ENCODE measurements around the gene MAP3K5.

The MAP3K5 gene

DNA sequence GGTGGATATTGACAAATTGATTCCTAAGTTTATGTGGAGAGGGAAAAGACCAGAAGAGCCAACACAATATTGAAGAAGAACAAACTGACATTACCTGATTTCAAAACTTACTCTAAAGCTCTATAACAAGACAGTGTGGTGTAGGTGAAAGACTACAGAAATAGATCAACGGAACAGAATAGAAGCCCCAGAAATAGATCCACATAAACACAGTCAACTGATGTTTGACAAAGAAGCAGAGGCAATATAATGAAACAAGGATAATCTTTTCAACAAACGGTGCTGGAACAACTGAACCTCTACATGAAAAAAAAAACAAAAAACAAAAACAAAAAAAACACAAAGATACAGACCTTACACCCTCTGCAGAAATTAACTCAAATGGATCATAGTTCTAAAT, 50.2 kb downstream of the MAP3K5 start:
- no peak for DNase-seq

DNA sequence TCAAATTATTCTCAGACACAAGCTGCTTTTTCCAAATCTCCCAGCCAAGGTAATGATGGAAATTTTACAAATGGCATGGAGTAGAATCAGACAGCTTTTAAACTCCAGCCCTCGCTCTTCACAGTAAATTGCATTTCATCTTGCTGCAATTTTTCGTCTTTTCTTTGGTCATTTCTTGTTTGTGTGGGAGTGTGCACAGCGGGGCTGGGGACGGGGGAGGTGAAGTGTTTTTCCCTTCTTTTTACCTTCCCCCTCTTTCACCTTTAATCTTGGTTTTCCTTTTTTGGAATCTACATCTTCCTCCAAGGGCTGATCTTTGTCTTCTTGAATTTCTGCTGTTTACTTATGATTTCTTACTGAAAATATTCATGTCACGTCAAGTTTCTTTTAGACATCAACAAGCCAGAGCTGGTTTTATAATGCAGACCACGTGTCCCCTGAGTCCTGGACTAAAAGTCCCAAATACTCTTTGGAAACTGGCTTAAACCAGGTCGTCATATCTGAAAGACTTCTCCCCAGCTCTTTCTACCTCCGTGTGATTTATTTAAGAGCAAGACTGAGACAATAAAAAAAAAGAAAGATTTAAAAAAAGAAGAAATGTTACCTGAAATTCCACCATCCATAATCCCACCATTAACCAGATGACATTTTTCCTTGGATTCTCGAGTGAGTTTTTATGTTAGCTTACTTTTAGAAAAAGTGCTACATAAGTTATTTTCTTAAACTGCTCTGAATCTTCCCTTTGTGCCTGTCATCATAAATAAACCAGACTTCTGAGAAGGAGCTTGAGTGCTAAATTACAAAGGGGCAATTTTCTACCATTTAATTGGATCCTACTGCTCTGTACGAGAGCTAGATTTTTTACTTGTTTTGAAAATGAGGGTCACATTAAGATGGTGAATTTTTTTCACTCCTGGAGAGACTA, 52.0 kb downstream of the MAP3K5 start:
- DNase-seq: no peak

DNA sequence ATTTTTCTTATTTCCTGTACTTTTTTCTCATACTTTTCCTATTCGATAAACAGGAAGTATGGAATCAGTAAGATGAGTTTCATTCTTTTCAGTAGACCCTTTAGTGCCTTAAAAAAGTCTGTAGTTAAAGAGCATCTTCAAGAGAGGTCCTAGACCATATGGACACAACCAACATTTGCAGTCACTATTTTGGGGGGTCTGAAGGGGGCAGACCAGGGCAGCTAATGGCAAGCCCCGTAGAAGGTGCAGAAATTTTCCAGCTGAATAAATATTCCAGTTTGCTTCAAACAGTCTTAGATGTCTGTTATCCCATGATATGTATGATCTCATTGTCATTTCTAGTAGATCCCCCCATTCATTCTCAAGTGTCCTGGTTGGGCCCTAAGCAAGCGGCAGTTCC, 52.8 kb downstream of the MAP3K5 start:
- DNase-seq: no peak

DNA sequence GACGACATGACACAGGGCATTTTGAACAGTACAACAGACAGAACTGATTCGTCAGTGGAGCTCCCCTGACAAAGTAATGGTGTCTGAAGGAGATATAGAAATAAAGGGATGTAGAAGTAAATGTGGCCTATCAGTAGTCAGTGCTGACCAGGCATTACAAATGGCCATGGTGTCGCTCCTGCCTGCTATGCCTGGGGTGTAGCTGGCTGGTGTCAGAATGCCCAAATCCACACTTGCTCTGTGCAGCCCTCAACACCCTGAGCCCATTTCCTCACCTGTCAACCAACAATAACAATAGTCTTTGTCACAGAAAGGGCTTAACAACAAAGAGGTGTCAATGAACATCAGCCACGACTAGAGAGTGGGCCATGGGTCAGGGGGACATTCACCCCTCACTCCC, 53.2 kb downstream of the MAP3K5 start:
- DNase-seq: no peak

DNA sequence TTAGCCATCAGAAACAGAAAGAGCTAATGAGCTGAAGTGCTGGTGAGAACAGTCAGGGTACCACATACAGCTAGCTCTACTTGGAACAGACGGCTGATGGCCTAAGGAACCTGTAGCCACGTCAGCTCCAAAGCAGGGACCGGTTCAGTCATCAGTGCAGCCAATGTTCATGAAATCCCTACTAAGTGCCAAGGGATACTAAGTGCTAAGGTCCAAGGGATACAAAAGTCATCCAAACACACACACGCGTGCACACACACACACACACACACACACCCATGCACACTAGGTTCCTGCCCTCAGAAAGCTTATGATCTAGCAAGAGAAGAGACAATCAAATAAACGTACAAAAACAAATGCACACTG, 53.6 kb downstream of the MAP3K5 start:
- DNase-seq: no peak

DNA sequence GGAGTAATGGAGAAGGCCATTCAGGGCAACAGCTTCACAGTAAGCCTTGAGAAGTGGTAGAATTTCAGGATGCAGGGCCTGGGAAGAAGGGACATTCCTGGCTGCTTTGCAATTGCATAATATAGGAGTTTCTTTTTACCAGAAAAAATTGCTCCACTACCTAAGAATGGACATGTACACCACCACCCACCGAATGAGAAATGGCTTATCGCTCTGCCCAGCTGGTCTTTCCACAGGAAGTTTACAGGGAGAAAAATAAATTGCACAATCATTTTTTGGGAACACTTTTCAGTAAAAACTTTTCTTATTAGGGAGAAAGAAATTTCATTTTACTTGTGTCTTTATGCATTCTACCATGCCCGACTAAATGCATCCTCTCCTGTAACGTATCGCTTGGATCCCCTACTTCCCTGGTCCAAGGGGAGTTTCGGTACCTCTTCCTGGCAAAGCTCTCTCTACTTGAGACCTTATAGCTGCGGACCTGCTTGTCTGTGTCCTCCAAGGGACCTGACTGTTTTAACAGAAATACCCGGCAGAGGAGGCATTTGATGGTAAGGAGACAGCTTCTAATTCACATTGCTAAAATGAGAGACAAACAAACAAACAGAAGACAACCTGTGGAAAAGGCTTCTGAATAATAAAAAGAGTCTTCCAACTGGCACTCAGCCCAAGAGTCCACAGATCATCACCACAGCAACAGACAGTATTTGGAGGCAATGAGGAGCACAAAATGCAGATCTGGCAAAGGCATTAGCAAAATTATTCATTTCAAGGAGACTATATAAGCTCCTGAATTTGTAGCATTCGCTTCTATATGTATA, 54.2 kb downstream of the MAP3K5 start:
- DNase-seq: no peak

DNA sequence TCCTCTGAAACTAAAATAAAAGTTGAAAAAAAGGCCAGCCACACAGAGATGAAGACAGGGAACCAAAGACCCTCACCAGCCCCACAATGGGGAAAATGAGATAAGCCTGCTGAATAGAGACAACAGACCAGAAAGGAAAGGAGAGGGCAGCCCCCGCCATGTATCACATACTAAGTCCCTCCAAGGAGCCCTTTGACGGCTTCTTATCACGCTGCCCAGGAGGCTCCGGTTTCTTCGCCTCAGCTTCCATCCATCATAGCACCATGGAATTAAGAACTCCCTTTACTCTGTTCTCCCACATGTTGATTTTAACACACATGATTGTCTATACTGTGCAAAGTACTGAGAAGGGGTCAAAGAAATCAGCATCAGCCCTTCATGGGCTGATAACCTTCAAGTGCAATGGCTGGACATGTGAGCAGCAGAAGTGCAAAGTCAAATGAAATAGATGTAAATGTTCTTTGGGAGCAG, 54.9 kb downstream of the MAP3K5 start:
- no peak for DNase-seq

DNA sequence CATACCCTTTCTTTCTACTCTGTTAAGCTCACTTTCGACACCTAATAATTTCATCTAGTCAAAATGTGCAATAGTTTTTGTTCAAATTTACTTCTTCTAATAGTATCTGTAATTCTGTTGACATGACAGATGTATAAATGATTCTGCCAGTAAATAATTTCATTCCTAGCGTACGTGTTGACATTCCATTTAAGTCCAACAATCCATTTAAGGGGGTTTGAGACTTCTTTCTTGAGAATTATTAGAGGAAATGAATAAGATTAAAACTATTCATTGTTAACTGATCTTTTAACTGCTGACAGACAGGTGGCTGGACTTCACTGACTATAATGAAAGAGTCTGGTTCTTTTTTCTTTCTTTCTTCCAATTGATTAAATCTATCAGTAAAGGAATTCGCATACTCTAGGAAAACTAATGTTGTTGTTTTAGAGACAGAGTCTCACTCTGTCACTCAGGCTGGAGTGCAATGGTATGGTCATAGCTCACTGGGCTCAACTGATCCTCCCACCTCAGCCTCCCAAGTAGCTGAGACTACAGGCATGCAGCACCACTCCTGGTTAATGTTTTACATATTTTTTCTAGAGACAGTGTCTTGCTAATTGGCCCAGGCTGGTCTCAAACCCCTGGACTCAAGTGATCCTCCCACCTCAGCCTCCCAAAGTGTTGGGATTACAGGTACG, 55.9 kb downstream of the MAP3K5 start:
- DNase-seq: no peak

DNA sequence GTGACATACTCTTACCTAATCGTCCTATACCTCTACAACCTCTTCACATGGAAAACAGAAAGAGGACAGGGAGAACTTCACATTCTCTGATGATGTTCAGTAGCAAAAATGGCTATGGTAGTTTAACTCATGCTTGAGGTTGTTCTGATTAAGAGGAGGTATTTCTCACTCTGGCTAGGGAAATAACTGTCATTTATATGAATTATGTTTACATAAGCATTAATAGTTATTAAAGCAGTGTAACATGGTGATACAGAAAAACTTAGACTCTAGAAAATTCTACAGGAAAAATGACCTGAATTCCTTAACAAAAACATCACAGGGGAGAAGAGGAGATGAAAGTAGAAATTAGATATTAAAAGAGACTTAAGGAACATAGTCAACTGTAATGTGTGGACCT, 57.3 kb downstream of the MAP3K5 start:
- no peak for DNase-seq

DNA sequence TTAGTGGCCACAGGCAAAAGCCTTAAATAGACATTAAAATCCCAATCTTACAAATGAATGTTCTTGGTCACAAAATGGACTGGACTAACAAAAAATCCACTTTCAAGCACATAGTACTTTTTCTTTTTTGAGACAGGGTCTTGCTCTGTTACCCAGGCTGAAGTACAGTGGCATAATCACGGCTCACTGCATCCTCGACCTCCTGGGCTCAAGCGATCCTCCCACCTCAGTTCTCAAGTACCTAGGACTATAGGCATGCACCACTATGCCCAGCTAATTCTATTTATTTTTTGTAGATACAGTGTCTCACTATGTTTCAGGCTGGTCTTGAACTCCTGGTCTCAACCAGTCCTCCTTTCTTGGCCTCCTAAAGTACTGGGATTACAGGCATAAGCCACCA, 59.4 kb downstream of the MAP3K5 start:
- no peak for DNase-seq

DNA sequence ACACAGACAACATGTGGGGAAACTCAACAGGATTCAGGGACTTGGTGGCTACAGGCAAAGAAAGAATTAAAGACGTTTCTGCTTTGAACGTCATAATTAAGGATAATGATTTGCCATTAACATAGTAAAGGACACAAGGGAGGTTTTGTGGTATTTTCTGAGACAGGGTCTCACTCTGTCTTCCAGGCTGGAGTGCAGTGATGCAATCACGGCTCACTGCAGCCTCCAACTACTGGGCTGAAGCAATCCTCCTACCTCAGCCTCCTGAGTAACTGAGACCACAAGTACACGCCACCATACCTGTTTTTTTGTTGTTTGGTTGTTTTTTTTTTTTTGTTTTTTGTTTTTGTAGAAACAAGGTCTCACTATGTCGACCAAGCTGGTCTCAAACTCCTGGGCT, 62.4 kb downstream of the MAP3K5 start:
- no peak for DNase-seq

DNA sequence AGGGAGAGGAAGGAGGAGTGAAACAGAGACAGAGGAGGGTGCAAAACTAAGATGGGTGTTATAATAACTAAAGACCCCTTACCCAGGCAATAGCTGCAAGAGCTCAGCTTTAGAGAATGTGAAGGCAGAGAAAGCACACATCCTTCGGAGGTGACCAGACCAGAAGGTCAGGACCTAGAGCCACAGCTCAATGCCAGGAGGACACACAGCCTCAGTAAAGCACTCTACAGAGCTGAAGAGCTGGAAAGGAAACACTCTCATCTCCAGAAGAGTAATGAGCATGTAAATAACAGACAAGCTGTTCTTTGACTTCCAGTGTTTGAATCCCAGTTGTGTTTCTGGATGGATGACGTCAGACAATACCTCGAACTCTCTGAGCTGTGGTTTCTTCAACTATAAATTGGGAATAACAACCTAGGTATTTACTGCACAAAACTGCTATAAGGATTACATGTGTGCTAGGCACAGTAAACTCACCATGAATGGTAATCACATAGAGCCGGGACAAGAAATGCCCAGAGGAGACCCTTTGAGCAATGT, 63.2 kb downstream of the MAP3K5 start:
- DNase-seq: no peak

DNA sequence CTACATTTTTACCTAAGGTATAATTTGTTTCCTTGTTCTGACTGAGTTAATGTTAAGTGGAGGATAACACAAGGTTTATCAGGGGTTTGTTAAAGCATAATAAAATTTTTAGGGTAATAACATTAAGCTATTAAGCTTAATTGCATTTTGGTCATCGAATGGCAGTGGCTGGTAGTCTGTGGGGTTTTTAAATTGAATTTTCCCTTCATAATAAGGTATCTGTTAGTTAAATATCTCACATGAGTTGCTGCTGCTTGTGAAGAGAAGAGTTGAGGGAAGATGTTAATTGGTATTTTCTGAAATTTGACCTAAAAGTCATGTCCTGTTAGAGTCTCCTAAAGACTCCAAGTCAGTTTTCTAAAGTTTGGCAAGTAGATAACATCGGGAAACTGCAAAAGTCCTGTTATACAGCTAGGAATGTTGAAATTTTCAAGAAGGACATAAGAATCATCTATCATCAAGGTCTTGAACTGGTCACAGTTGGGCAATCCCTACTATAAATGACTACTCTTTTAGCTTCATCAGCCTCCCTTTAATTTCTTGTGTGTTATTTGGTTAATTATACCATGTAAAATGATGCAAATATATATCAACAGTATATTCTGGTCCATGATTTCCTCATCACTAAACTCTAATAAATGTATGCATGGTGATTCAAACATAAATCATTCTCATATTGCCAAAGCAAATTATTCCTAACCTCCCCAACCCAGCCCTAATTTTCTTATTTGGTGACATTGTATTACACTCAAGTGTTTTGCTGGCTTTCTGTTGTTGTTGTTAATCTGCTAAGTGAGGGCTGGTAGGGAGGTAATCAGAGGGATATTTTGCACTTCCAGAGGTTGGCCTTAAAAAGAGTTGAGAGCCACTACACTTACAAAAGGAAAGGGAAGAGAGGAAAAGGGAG, 64.0 kb downstream of the MAP3K5 start:
- no peak for DNase-seq

DNA sequence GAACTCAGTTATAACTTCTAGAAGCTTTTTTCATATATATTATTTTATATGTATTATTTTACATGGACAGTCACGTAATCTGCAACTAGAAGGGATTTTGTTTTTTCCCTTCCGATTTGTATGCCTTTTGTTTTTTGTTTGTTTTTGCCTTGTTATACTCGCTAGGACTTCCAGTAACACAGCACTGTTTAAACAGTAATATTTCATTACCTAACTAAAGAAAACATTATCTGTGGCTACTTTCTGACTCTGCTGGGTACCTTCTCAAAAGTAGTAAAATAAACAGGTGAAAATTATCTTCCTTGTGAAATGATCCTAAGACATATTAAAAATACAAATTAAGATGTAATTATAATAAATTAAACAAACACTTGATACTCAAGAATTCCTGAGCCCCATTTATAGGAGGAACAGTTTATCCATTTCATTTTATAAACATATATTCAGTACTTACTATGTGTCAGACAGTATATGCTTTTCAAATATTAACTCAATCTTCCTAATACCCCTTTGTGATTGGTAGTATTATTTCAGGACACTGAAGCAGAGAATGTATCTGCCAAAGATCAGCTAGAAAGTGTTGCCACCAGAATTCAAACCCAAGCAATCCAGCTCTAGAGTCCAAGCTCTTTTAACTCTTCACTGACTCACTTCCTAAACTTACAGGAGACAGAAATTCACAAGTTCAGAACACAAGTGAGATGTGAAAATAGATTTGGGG, 65.3 kb downstream of the MAP3K5 start:
- DNase-seq: no peak

DNA sequence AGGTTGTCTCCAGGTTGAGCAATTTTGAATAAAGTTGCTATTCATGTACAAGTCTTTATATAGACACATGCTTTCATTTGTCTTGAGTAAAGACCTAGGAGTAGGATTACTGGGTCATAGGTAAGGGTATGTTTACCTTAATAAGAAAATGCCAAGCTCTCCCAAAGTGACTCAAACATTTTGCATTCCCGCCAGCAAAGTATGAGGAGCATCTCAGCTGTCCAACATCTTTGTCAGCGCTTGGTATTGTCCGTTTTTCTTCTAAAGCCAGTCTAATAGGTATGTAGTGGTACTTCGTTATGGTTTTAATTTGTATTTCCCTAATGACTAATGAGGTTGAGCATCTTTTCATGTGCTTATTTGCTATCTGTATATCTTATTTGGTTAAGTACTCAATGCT, 67.2 kb downstream of the MAP3K5 start:
- DNase-seq: no peak

DNA sequence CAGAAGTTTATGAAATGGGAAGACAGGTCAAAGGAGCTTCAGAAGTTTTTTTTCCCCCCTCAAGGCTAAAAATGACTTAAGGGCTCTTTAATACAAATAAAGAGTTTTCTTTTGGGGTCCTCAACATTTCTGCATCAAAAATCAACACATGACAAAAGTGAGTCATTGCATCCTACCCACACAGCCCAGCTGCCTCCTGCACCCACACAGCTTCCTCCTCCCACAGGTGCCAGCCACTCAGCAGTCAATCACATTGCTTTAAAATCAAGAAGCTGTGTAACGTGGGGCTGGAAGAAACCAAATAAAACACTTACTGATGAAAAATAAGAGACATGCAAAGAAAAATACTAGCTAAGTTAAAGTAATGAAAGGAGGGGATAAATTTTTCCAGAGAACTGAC, 68.5 kb downstream of the MAP3K5 start:
- DNase-seq: peak; percentile 24

DNA sequence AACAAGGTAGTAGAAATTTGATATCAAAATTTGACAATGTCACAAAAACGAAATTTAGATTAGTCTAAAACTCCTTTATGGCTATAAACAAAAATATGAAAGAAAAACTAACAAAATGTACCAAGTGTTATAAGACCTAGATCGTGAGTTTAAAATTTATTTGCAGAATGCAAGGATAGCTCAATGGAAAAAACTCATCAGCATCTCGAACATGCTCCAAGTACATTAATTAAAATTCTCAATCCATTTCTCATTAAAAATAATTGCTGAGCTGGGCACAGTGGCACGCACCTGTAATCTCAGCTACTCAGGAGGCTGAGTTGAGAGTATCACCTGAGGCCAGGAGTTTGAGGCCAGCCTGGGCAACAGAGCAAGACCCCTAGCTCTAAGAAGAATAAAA, 70.8 kb downstream of the MAP3K5 start:
- DNase-seq: no peak

DNA sequence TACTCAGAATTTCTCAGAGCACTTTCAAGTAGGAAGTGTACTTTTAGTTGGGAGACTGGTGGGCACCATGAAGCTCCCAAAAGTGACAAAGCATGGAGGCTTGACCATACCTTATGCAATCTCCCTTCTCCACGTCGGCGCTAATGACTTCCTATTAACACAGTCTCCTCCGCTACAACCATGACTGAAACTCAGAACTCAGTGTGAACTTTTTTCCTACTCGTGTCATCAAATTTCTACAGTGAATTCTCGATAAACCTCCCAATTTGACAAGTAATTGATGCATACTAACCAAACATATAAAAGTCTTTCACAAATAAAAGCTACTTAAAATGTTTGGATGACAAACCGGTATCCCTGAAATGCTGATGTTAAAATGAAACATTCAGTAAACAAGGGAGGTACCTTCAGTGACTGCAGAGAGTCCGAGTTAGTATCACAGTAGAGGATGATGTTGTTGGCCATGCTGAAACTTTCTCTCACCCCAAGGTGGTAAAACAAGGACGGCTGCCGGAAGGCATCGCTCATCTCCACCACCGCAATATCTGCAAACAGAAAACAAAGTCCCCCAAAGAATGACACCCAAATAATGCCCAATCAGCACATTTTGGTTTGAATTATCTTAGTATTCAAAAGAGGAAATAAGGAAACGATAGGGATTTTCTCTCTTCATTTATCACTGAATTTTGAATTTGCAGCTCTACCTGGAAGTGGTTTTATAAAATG, 72.1 kb downstream of the MAP3K5 start:
- no peak for DNase-seq

DNA sequence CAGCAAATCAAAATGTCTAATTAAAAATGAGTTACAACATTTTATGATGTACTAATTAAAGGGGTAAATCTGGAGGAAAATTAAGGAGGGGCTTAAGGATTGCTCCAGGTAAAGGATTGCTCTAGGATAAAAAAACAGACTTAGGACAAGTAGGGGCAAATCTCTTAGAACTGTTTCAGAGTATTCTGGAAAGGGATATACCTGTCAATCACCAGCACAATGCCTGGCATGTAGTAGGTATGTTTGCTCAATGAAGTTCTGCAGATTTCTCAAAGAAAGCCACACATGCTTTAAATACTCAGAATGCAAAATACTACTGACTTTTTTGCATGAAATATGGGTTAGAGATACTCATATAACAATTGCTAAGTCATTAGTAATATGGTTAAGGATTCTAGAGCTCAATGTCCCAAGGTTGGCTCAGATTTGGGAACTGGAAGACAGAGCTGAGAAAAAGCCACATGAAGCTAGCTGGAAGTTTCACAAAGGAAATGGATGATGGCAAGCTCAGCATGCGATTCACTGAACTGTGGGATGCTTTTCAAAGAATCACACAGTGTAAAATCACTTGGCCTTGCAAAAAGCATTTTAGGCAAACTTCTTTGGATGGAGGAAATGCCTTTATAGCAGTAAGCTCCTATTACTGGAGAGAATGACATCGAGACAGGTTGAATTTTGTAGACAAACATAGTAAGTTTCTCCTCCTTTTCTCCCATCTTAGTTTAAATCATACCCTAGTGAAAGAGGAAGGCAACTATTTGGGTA, 72.8 kb downstream of the MAP3K5 start:
- DNase-seq: no peak

DNA sequence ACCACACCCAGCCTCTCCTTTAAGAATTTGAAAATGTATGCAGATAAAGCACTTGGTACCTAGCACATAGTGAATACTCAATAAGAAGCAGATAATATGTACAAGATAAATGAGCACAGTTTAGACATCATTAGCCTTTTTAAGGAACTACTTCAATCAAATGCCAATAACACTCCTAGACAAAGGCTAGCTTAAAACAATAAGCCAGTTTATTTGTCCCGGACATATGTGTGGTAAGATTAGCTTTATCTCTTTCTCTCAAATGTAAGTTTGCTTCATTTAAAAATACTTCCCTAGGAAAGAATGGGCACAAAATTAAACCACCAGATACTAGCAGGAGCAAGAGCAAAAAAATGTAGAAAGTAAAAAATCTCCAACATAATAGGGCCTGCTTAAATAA, 73.8 kb downstream of the MAP3K5 start:
- no peak for DNase-seq
